Neutrophil (primary cell): ENCODE data around the gene KRTAP21-2.

ENCODE experiments used
- H3K27ac ChIP-seq: fragments of 200-600 bp; sonication (generic); 2 replicates; pipeline ENCODE4 v1.5.1; 2016; ENCODE audit warnings: mild to moderate bottlenecking, moderate library complexity
- H3K27me3 ChIP-seq: fragments of 200-600 bp; sonication (generic); 2 replicates; pipeline ENCODE4 v1.6.0; 2016; ENCODE audit warnings: mild to moderate bottlenecking
- H3K36me3 ChIP-seq: fragments of 200-600 bp; sonication (generic); 2 replicates; pipeline ENCODE4 v1.5.1; 2017
- H3K4me1 ChIP-seq, 2 experiments: fragments of 200-600 bp in 1 of 2; sonication (generic) in 1 of 2; 1 replicate in 1 of 2; 2 replicates in 1 of 2; pipeline versions ENCODE4 v1.5.1 to v1.6.1; 2013 to 2016; ENCODE audit warnings: low read depth in 1 of 2, low read length in 1 of 2, mild to moderate bottlenecking in 1 of 2, moderate library complexity in 1 of 2; ENCODE audit not compliant: control insufficient read depth in 1 of 2, insufficient read depth in 1 of 2
- H3K4me3 ChIP-seq, 2 experiments: fragments of 200-600 bp in 1 of 2; sonication (generic) in 1 of 2; 1 replicate in 1 of 2; 2 replicates in 1 of 2; pipeline ENCODE4 v1.5.1; 2013 to 2016; ENCODE audit warnings: low read depth in 1 of 2, low read length in 1 of 2, mild to moderate bottlenecking in 1 of 2, moderate library complexity in 1 of 2
- H3K9me3 ChIP-seq: fragments of 200-600 bp; sonication (generic); 2 replicates; pipeline ENCODE4 v1.5.1; 2016
- CTCF ChIP-seq: fragments of 200-600 bp; sonication (generic); IDR thresholded peaks from 2 replicates; pipeline ENCODE4 v1.5.1; 2016; ENCODE audit warnings: antibody characterized with exemption

Gene KRTAP21-2

GRCh38 chr21:30710499-30710898, 36.6 kb downstream of the KRTAP21-2 start:
- Histone ChIP-seq H3K27ac (no peak overlapping the region), H3K4me3 (no peak overlapping the region), H3K9me3 (no peaks in the 10 kb centered on the region), H3K4me1 (no peaks in the 10 kb centered on the region), H3K36me3 (no peaks in the 10 kb centered on the region), H3K27me3 (no peaks in the 10 kb centered on the region)
- no peak for TF ChIP-seq CTCF

- TF ChIP-seq CTCF, result no peak
- H3K9me3 ChIP-seq, result no peaks in the 10 kb centered on the region
- H3K27ac ChIP-seq, result no peak overlapping the region
- no peak overlapping the region for H3K4me3 ChIP-seq
- H3K36me3 ChIP-seq, result no peaks in the 10 kb centered on the region
- no peaks in the 10 kb centered on the region for H3K27me3 ChIP-seq
- H3K4me1 ChIP-seq, result no peaks in the 10 kb centered on the region
Observed at GRCh38 chr21:30707409-30707808, 39.6 kb downstream of the KRTAP21-2 start.
